HL-60 (cell line): ENCODE results near the gene PPP3CA.

ENCODE experiments used
- DNase-seq, 2 experiments: peaks; one replicate each; pipeline ENCODE4 v3.0.0-alpha.2; 2010 to 2020; ENCODE audit warnings: low read depth in 1 of 2, low spot score in 1 of 2
- H3K27ac ChIP-seq: fragments of 250-450 bp; sonication (Bioruptor Pico); replicated peaks from 2 replicates; pipeline ENCODE4 v1.5.1; 2020; ENCODE audit warnings: mild to moderate bottlenecking, moderate library complexity
- H3K27me3 ChIP-seq: fragments of 250-450 bp; sonication (Bioruptor Pico); 2 replicates; pipeline ENCODE4 v1.5.1; 2021; ENCODE audit warnings: mild to moderate bottlenecking, moderate library complexity; ENCODE audit not compliant: insufficient read depth, poor library complexity, severe bottlenecking
- H3K4me3 ChIP-seq: replicated peaks from 2 replicates; pipeline ENCODE4 v1.5.1; 2011; ENCODE audit warnings: mild to moderate bottlenecking, control low read depth, low read length; ENCODE audit not compliant: insufficient read depth
- CTCF ChIP-seq: IDR thresholded peaks from one replicate; pipeline ENCODE4 v1.5.1; 2011; ENCODE audit warnings: low read length, control low read depth, inconsistent platforms; ENCODE audit not compliant: insufficient read depth
- GABPA ChIP-seq: IDR thresholded peaks from 2 replicates; pipeline ENCODE4 v1.6.1; 2012; ENCODE audit warnings: low read depth
- POLR2AphosphoS5 ChIP-seq: IDR thresholded peaks from 2 replicates; pipeline ENCODE4 v1.6.1; 2012; ENCODE audit warnings: low read depth
- REST ChIP-seq: IDR thresholded peaks from 2 replicates; pipeline ENCODE4 v1.6.1; 2012; ENCODE audit warnings: low read depth; ENCODE audit not compliant: insufficient replicate concordance
- SPI1 ChIP-seq: IDR thresholded peaks from 2 replicates; pipeline ENCODE4 v1.6.1; 2012; ENCODE audit warnings: low read depth, mild to moderate bottlenecking, borderline replicate concordance

PPP3CA gene

GRCh38 chr4:101155368-101155767 is 192.0 kb downstream of the PPP3CA start:
- Histone ChIP-seq H3K27me3 (no peaks in the 10 kb centered on the region), H3K27ac (no peak overlapping the region), H3K4me3 (no peak overlapping the region)
- no peak for DNase-seq
- TF ChIP-seq POLR2AphosphoS5 (no peak), GABPA (no peak), CTCF (no peak), REST (no peak), SPI1 (no peak)

GRCh38 chr4:101153653-101154052 is 193.7 kb downstream of the PPP3CA start:
- H3K4me3 ChIP-seq = no peak overlapping the region
- no peak for DNase-seq
- no peaks in the 10 kb centered on the region for H3K27me3 ChIP-seq
- TF ChIP-seq GABPA (no peak), REST (no peak), CTCF (no peak), POLR2AphosphoS5 (no peak), SPI1 (no peak)
- H3K27ac ChIP-seq = no peak overlapping the region

- H3K27me3 ChIP-seq = no peaks in the 10 kb centered on the region
- H3K27ac ChIP-seq = no peak overlapping the region
- TF ChIP-seq CTCF = no peak
- TF ChIP-seq GABPA = no peak
- no peak for TF ChIP-seq POLR2AphosphoS5
- no peak for TF ChIP-seq REST
- no peak for TF ChIP-seq SPI1
- H3K4me3 ChIP-seq = no peak overlapping the region
- no peak for DNase-seq
Measured at GRCh38 chr4:101152521-101152920, 194.8 kb downstream of the PPP3CA start.
